ENCODE data around the gene SRSF6.
A peak's percentile ranks its signal among the peaks of the same experiment; 100 is the strongest.
"Not testable (repeated sequence)": the region's sequence is repeated elsewhere in the genome, so short reads cannot be mapped to it uniquely, and the experiment has no call there.

The SRSF6 gene

DNA sequence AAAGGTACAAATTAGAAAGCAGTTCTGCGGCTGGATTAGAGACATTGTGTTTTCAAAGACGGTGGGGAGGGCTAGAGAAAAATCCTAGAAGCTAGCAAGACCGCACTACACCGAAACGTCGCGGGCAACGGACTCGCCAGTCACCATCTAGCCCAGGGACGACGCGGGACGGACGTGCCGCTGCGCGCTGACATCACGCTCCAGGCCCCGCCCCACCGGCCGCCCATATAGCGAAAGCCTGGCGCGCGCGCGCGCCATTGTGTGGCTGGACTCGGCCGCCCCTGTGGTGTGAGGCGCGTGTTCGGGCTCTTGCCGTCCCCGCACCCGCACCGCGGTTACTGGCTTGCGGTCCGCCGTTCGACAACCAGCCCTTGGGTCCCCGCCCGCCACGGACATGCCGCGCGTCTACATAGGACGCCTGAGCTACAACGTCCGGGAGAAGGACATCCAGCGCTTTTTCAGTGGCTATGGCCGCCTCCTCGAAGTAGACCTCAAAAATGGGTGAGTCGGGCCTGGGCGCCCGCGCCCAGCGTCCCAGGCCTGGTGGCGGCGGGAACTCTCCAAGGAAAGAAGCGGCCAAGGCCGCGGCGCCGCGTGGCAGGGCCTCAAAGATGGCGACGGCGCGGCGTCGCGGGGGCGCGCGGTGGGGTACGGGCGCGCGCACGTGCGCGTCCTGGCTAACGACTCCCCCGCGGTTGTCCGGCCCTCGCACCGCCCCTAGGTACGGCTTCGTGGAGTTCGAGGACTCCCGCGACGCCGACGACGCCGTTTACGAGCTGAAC lies at the start of gene SRSF6:
Gene SRSF6, plus strand, starts transcription at position 257 of the 782 bp plus-strand sequence. Its CDS starts 138 bp downstream, at position 395.
- peak; percentile 49 for DNase-seq (ENCODE audit: low read depth, low spot score)
- peak within 1 kb of the TSS; percentile 90 for H3K27ac ChIP-seq

- DNase-seq (ENCODE audit: low read depth, low spot score): no peak
- no peak overlapping the region for H3K27ac ChIP-seq
Observed at GRCh38 chr20:43408848-43409576, 48.7 kb upstream of the SRSF6 start.

DNA sequence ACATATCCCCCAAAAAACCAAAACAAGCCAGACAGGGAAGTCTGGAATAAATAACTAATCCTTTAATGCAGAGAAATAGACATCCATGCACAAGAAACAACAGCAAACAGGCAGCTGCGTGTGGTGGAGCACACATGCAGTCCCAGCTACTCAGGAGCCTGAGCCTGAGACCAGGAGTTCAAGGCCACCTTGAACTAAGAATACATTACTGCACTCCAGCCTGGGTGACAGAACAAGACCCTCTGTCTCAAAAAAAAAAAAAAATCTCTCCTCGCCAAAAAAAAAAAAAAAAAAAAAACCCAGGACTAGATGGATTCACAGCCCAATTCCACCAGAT lies 48.2 kb upstream of the SRSF6 start:
- H3K27ac ChIP-seq: no peak overlapping the region
- DNase-seq (ENCODE audit: low read depth, low spot score): no peak

- H3K27ac ChIP-seq: no peak overlapping the region
- DNase-seq (ENCODE audit: low read depth, low spot score): no peak
Observed at GRCh38 chr20:43415661-43416430, 41.9 kb upstream of the SRSF6 start.

GRCh38 chr20:43416591-43417228 lies 41.0 kb upstream of the SRSF6 start:
- DNase-seq (ENCODE audit: low read depth, low spot score): no peak
- no peak overlapping the region for H3K27ac ChIP-seq

DNA sequence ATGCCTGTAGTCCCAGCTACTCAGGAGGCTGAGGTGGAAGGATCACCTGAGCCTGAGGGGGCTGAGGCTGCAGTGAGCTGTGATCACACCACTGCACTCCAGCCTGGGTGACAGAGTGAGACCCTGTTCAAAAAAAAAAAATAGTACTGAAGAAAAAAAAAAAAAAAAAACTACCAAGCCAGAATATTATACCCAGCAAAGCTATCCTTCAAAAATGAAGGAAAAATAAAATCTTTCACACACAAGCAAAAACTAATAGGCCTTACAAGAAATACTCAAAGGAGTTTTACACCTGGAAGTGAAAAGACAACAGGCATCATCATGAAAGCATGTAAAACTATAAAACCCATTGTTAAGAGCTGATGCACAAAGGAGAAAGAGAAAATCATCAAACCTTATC lies 37.5 kb upstream of the SRSF6 start:
- no peak for DNase-seq (ENCODE audit: low read depth, low spot score)

GRCh38 chr20:43420913-43421312 lies 36.8 kb upstream of the SRSF6 start:
- H3K27ac ChIP-seq; DNase-seq (ENCODE audit: low read depth, low spot score): not testable (repeated sequence)

More for the DNA sequence above, 37.5 kb upstream of the SRSF6 start:
- H3K27ac ChIP-seq: no peak overlapping the region

- H3K27ac ChIP-seq: no peak overlapping the region
- DNase-seq (ENCODE audit: low read depth, low spot score): no peak
Observed at GRCh38 chr20:43426172-43426571, 31.5 kb upstream of the SRSF6 start.

- no peak overlapping the region for H3K27ac ChIP-seq
- DNase-seq (ENCODE audit: low read depth, low spot score): no peak
Observed at GRCh38 chr20:43430265-43431133, 27.2 kb upstream of the SRSF6 start.

GRCh38 chr20:43431134-43431519 lies 26.6 kb upstream of the SRSF6 start:
- H3K27ac ChIP-seq: no peak overlapping the region
- no peak for DNase-seq (ENCODE audit: low read depth, low spot score)

GRCh38 chr20:43432498-43432897 lies 25.2 kb upstream of the SRSF6 start:
- H3K27ac ChIP-seq: no peak overlapping the region
- DNase-seq (ENCODE audit: low read depth, low spot score): no peak

GRCh38 chr20:43433250-43433854 lies 24.3 kb upstream of the SRSF6 start:
- H3K27ac ChIP-seq: no peak overlapping the region
- DNase-seq (ENCODE audit: low read depth, low spot score): no peak

- no peak for DNase-seq (ENCODE audit: low read depth, low spot score)
- H3K27ac ChIP-seq: no peak overlapping the region
Observed at GRCh38 chr20:43434565-43434964, 23.1 kb upstream of the SRSF6 start.

GRCh38 chr20:43438578-43439316 lies 18.9 kb upstream of the SRSF6 start:
- H3K27ac ChIP-seq: no peak overlapping the region
- DNase-seq (ENCODE audit: low read depth, low spot score): no peak

DNA sequence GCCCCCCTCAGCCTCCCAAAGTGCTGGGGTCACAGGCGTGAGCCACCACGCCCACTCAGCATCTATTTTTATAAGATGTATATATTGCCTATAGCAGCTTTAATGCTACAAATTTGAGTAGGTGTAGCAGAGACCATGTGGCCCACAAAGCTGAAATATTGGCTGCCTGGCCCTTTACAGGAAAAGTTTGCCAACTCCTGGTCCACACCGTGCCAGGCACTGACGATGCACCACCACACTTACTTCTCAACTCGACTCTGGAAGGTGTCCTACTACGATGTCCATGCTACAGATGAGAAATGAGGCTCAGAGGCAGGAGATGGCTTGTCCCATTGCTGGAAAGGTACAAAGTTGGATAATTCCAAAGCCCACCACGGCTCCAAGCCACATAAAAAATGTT lies 17.2 kb upstream of the SRSF6 start:
- no peak overlapping the region for H3K27ac ChIP-seq
- no peak for DNase-seq (ENCODE audit: low read depth, low spot score)

DNA sequence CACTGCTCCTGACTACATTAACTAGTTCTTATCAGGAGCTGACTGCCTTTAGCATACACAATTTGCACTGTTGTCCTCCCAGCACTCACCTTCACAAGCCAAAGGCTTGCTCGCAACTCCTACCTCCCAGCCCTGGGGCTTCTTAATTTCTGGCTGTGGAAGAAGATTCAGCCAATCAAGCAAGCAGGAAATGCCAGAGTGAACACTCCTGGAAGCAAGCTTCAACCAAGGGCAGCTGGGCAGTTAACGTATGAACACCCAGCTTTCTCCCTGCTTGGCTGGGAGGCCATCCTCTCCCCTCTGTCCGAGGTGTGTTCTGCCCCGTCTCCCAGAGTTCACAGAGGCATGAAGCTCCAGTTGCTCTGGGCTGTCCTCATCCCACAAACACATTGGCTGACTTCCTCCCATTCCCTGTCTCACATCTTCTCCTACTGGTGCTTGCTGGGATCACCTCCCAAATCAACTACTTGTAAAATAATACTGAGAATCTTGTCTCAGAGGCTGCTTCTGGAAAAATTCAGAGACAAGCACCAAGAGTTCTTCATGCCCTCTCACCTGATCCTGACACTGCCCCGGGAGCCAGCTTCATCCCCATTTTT lies 15.3 kb upstream of the SRSF6 start:
- no peak for DNase-seq (ENCODE audit: low read depth, low spot score)

GRCh38 chr20:43444107-43444506 lies 13.6 kb upstream of the SRSF6 start:
- no peak overlapping the region for H3K27ac ChIP-seq
- DNase-seq (ENCODE audit: low read depth, low spot score): no peak

More for the DNA sequence above, 15.3 kb upstream of the SRSF6 start:
- H3K27ac ChIP-seq: no peak overlapping the region

DNA sequence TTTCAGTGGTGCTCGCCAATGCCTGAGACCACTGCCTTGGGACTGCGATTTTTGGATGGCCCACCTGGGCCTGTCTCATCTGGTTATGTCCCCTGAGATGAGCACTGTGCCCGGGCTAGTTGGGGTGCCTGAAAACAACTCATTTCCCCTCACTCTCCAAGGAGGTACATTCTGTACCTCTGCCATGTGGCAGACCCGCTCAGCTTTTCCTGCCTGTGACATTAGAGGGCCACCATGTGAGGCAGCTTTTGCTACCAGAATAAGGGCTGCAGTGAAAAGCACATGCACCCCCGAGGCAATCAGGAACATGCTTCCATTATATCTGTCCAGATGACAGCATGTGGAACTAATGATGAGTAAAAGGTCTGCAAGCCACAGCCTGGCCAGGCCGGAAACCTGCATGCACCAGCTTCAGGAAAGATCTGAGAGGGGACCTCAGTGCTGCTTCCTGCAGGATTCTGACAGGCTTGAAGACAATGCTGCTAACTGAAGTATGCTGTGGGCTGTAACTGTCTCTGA lies 11.3 kb upstream of the SRSF6 start:
- DNase-seq (ENCODE audit: low read depth, low spot score): no peak
- no peak overlapping the region for H3K27ac ChIP-seq
